ENCODE data around the gene AREG. TPM values are rescaled to one million over a fixed set of nuclear protein-coding genes. Genes with fewer than 3 reads are reported as not detected.

Gene AREG
- total RNA-seq, 1 experiment from 2014 or later: 4.5 TPM

DNA sequence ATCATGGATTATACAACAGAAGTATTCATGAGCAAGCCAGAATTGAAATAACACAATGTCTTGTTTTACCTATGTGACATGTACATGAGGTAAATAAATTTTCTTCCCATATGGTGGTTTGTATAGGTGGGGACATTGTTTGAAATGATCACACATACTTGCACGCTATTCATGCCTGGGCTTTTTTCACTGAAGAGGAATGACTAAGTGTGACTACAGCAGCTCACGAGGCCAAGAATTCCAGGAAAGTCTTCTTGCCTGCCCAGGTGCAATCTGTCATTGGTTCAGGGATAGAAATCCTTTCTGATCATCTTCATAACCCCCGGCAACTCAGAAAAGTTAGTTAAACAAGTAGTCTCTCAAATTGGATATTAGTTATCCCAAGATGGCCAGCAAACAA lies 36.3 kb upstream of the AREG start:
- no TSS peak for BruUV-seq (replicated peaks)

DNA sequence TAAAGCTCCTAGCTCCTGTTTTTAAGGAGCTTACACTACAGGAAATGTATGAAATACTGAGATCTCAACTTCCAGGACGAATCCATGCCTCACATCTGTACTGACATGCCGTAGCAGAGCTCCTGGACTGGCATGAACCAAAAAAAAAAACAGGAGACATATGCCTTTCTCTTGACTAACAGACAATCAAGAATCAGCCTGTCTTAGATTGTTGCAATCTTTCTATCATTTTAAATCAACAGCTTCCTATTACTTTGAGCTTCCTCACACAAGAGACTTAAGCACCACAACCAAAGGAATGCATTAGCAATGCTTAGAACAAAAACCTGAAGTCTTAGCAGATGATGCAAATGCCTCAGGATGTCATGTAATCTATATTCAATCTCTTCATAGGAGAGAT lies 34.7 kb upstream of the AREG start:
- Histone ChIP-seq H3K4me3 (no peak overlapping the region), H3K4me1 (replicated peaks; ENCODE audit: insufficient read depth) (no peaks in the 10 kb centered on the region), H3F3A (ENCODE audit: insufficient read depth, low read depth) (no peaks in the 10 kb centered on the region), H3K27ac (no peak overlapping the region), H3K36me3 (ENCODE audit: low read depth) (no peaks in the 10 kb centered on the region), H3K9me2 (ENCODE audit: insufficient read depth) (no peaks in the 10 kb centered on the region), H3K79me2 (ENCODE audit: low read depth) (no peaks in the 10 kb centered on the region), H3K27me3 (ENCODE audit: insufficient read depth, low read depth) (no peaks in the 10 kb centered on the region), H2AFZ (no peak overlapping the region), H3K4me2 (no peak overlapping the region), H3K9me3 (ENCODE audit: insufficient read depth, low read depth) (no peaks in the 10 kb centered on the region), H4K20me1 (ENCODE audit: insufficient read depth) (no peaks in the 10 kb centered on the region)
- no peak for TF ChIP-seq EZH2 (IDR thresholded peaks at IDR 0.05; ENCODE audit: low read depth)
- TF ChIP-seq, protein P1, sequence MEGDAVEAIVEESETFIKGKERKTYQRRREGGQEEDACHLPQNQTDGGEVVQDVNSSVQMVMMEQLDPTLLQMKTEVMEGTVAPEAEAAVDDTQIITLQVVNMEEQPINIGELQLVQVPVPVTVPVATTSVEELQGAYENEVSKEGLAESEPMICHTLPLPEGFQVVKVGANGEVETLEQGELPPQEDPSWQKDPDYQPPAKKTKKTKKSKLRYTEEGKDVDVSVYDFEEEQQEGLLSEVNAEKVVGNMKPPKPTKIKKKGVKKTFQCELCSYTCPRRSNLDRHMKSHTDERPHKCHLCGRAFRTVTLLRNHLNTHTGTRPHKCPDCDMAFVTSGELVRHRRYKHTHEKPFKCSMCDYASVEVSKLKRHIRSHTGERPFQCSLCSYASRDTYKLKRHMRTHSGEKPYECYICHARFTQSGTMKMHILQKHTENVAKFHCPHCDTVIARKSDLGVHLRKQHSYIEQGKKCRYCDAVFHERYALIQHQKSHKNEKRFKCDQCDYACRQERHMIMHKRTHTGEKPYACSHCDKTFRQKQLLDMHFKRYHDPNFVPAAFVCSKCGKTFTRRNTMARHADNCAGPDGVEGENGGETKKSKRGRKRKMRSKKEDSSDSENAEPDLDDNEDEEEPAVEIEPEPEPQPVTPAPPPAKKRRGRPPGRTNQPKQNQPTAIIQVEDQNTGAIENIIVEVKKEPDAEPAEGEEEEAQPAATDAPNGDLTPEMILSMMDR (conservative IDR thresholded peaks at IDR 0.05): no peak
- ChIA-PET POLR2A (ENCODE audit: unreplicated experiment) (no interaction called here), CTCF (no interaction called here)
- intact Hi-C loops (cut with micrococcal nuclease; ENCODE audit: unreplicated experiment): no loop called here
- no peak for DNase-seq
- BruUV-seq (replicated peaks): no TSS peak

More for the DNA sequence above, 36.3 kb upstream of the AREG start:
- Histone ChIP-seq H3K27me3 (ENCODE audit: insufficient read depth, low read depth) (no peaks in the 10 kb centered on the region), H3K4me3 (no peak overlapping the region), H3K4me2 (no peak overlapping the region), H3K36me3 (ENCODE audit: low read depth) (no peaks in the 10 kb centered on the region), H3F3A (ENCODE audit: insufficient read depth, low read depth) (no peaks in the 10 kb centered on the region), H3K9me2 (ENCODE audit: insufficient read depth) (no peaks in the 10 kb centered on the region), H3K79me2 (ENCODE audit: low read depth) (no peaks in the 10 kb centered on the region), H3K9me3 (ENCODE audit: insufficient read depth, low read depth) (no peaks in the 10 kb centered on the region), H3K4me1 (replicated peaks; ENCODE audit: insufficient read depth) (no peaks in the 10 kb centered on the region), H3K27ac (no peak overlapping the region), H4K20me1 (ENCODE audit: insufficient read depth) (no peaks in the 10 kb centered on the region), H2AFZ (no peak overlapping the region)
- no peak for TF ChIP-seq EZH2 (IDR thresholded peaks at IDR 0.05; ENCODE audit: low read depth)
- TF ChIP-seq, protein P1 (conservative IDR thresholded peaks at IDR 0.05): no peak
- no peak for DNase-seq
- intact Hi-C loops (cut with micrococcal nuclease; ENCODE audit: unreplicated experiment): no loop called here
- ChIA-PET POLR2A (ENCODE audit: unreplicated experiment) (no interaction called here), CTCF (no interaction called here)

DNA sequence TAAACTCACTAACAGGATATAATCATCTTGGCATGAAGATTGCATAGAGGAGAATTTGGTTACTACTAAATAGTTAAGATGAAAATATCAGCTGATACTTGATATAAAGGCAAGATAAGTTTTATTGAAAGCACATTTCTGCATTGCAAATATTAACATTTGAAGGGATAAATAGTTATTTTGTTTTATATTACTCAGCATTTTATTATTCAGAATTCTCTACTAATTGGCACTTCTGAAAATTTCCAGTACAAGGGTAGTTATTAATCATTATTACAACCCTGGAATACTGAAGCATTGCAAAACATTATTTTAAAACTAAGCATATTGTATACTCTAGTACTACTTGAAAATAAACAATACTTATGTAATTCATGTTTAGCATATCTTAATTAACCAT lies 32.7 kb upstream of the AREG start:
- intact Hi-C loops (cut with micrococcal nuclease; ENCODE audit: unreplicated experiment): no loop called here
- DNase-seq: no peak
- BruUV-seq (replicated peaks): no TSS peak
- H3K27ac ChIP-seq: no peak overlapping the region
- no peaks in the 10 kb centered on the region for H3K79me2 ChIP-seq (ENCODE audit: low read depth)
- H3K4me2 ChIP-seq: no peak overlapping the region
- H3K4me3 ChIP-seq: no peak overlapping the region
- no peaks in the 10 kb centered on the region for H4K20me1 ChIP-seq (ENCODE audit: insufficient read depth)
- H3F3A ChIP-seq (ENCODE audit: insufficient read depth, low read depth): no peaks in the 10 kb centered on the region
- ChIA-PET CTCF (no interaction called here), POLR2A (ENCODE audit: unreplicated experiment) (no interaction called here)
- no peaks in the 10 kb centered on the region for H3K9me2 ChIP-seq (ENCODE audit: insufficient read depth)
- H3K27me3 ChIP-seq (ENCODE audit: insufficient read depth, low read depth): no peaks in the 10 kb centered on the region
- no peak for TF ChIP-seq EZH2 (IDR thresholded peaks at IDR 0.05; ENCODE audit: low read depth)
- TF ChIP-seq, protein P1 (conservative IDR thresholded peaks at IDR 0.05): no peak
- no peaks in the 10 kb centered on the region for H3K36me3 ChIP-seq (ENCODE audit: low read depth)
- H3K4me1 ChIP-seq (replicated peaks; ENCODE audit: insufficient read depth): no peaks in the 10 kb centered on the region
- no peak overlapping the region for H2AFZ ChIP-seq
- no peaks in the 10 kb centered on the region for H3K9me3 ChIP-seq (ENCODE audit: insufficient read depth, low read depth)
